Spleen (tissue), 11 donors: ENCODE results near the gene COL1A1. TPM values are rescaled to one million over a fixed set of nuclear protein-coding genes. Genes with fewer than 3 reads are reported as not detected.

Experiments used
- DNase-seq: peaks from one replicate; pipeline ENCODE4 v3.0.0-alpha.2; 2020
- H3K27ac ChIP-seq, 8 donors: fragments of 200-600 bp; sonication (generic) in 7 of 8; 1 replicate in 4 of 8; 2 replicates in 4 of 8; pipeline versions ENCODE4 v1.5.0 to v1.8.0; 2016 to 2021; ENCODE audit warnings: inconsistent platforms in 4 of 8, mild to moderate bottlenecking in 4 of 8, moderate library complexity in 1 of 8
- H3K27me3 ChIP-seq, 7 donors: fragments of 200-600 bp; sonication (generic) in 6 of 7; replicated peaks in 1 of 7; 1 replicate in 4 of 7; 2 replicates in 3 of 7; pipeline versions ENCODE4 v1.5.0 to v1.8.0; 2016 to 2021; ENCODE audit warnings: inconsistent platforms in 3 of 7, mild to moderate bottlenecking in 1 of 7
- H3K36me3 ChIP-seq, 6 donors: fragments of 200-600 bp; sonication (generic) in 5 of 6; 1 replicate in 4 of 6; 2 replicates in 2 of 6; pipeline versions ENCODE4 v1.5.0 to v1.8.0; 2016 to 2021; ENCODE audit warnings: inconsistent platforms in 2 of 6
- H3K4me1 ChIP-seq, 6 donors: fragments of 200-600 bp; sonication (generic) in 5 of 6; 1 replicate in 3 of 6; 2 replicates in 3 of 6; pipeline versions ENCODE4 v1.5.0 to v1.8.0; 2016 to 2021; ENCODE audit warnings: inconsistent platforms in 3 of 6
- H3K4me3 ChIP-seq, 8 donors: fragments of 200-600 bp; sonication (generic) in 7 of 8; 1 replicate in 4 of 8; 2 replicates in 4 of 8; pipeline versions ENCODE4 v1.5.0 to v1.8.0; 2016 to 2021; ENCODE audit warnings: inconsistent platforms in 4 of 8, mild to moderate bottlenecking in 4 of 8, moderate library complexity in 2 of 8
- H3K9me3 ChIP-seq, 8 donors: fragments of 200-600 bp; sonication (generic) in 7 of 8; 1 replicate in 4 of 8; 2 replicates in 4 of 8; pipeline versions ENCODE4 v1.5.0 to v1.8.0; 2016 to 2021; ENCODE audit warnings: inconsistent platforms in 4 of 8
- CTCF ChIP-seq, 11 experiments: fragments of 200-600 bp in 7 of 11; fragments of 450-650 bp in 4 of 11; sonication (generic) in 4 of 11; IDR thresholded peaks in 8 of 11; conservative IDR thresholded peaks in 3 of 11; 1 replicate in 7 of 11; 2 replicates in 4 of 11; pipeline versions ENCODE4 v1.4.0 to v1.8.0; 2016 to 2021; ENCODE audit warnings: antibody characterized with exemption in 11 of 11, inconsistent platforms in 4 of 11, mild to moderate bottlenecking in 1 of 11
- POLR2A ChIP-seq, 3 donors: fragments of 450-650 bp; IDR thresholded peaks; one replicate each; pipeline ENCODE4 v1.5.1; 2017; ENCODE audit warnings: antibody characterized with exemption in 3 of 3, mild to moderate bottlenecking in 1 of 3
- POLR2AphosphoS5 ChIP-seq, 3 donors: sonication (generic); formaldehyde crosslinking; IDR thresholded peaks; one replicate each; pipeline ENCODE4 v1.5.1; 2017; ENCODE audit warnings: antibody characterized with exemption in 3 of 3
- WGBS, 5 donors: extraction: QIAGEN DNeasy Blood & Tissue Kit in 3 of 5; methylation state at CpG; one replicate each; pipeline versions ENCODE4 v1.1.5 to v1.1.7; 2013 to 2018; 5-methylcytosine and 5-hydroxymethylcytosine counted together
- intact Hi-C: fragments of 100-400 bp; cut with DNase I; formaldehyde crosslinking; loops from one replicate; pipeline ENCODE4 v1.15.0; 2023; ENCODE audit warnings: low total_unique reads
- polyA plus RNA-seq, 3 donors: library from polyadenylated mRNA; stranded (reverse); fragments of 200-250 nt; gene quantifications; one replicate each; pipeline ENCODE4 v1.2.1, GENCODE V29; 2013
- total RNA-seq, 7 donors: library from RNA; depleted of rRNA in 3 of 7; stranded (reverse); fragments of >200 nt in 3 of 7; fragmentation: NEBNext Ultra II Directional in 4 of 7; extraction: Animal tissue kit (Norgen Biotek cat#: 25700) in 4 of 7; gene quantifications; one replicate each; pipeline versions ENCODE4 v1.1.0 to v1.2.1, GENCODE V29; 2016 to 2021
- donor health status: healthy with polysubstance abuse.
- donor health status: DM: no; HTN: no; CAD: no; lungs with moderate emphysema.
- donor health status: DM: no; HTN: no; CAD: no.
- donor health status: Bipolar disorder and iron deficiency.
- donor health status: healthy.
- donor health status: DM: no; HTN: no; CAD: no.
- donor health status: DM: yes; HTN: yes; CAD: no.

Gene COL1A1
- total and polyA plus RNA-seq, 10 donors, result 7.1 to 458 (median 46.9) TPM

DNA sequence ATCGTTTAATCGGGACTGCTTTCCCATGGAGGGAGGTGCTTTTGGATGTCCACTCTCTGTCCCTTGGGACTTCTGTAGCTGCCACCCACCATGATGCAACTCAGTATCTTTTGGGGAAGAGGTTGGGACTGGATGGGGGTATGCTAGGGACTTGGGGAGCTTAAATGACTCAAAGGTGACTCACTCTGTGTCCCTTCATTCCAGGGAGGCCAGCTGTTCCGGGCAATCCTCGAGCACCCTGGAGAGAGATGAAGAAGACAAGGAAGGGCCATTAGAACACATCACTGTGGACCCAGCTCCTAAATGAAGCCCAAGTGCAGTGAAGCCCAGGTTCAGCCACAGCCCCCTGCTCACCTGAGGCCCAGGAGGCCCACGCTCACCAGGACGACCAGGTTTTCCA lies 4.6 kb downstream of the COL1A1 start:
- intact Hi-C loops, result no loop called here
- H3K27me3 ChIP-seq, result peaks cover 0 to 45% (median 25%) of the 10 kb centered on the region in 7 donors
- WGBS, 5 donors, result 77 to 95% (median 83%) methylated on average over 4 to 6 of the region's 6 CpGs
- H3K27ac ChIP-seq, result peak overlapping the region in 1 of 8 donors; percentile 13
- no peak overlapping the region for H3K4me3 ChIP-seq
- no peak for DNase-seq
- H3K36me3 ChIP-seq, result peaks cover 0 to 63% (median 1%) of the 10 kb centered on the region in 6 donors
- no peaks in the 10 kb centered on the region for H3K9me3 ChIP-seq
- TF ChIP-seq CTCF (IDR thresholded peaks at IDR 0.05 in 8 of 11, conservative IDR thresholded peaks at IDR 0.05 in 3 of 11), result no peak
- no peak for TF ChIP-seq POLR2A (IDR thresholded peaks at IDR 0.05)
- TF ChIP-seq POLR2AphosphoS5 (IDR thresholded peaks at IDR 0.05), result no peak
- H3K4me1 ChIP-seq, result peaks cover 0 to 52% (median 26%) of the 10 kb centered on the region in 6 donors

DNA sequence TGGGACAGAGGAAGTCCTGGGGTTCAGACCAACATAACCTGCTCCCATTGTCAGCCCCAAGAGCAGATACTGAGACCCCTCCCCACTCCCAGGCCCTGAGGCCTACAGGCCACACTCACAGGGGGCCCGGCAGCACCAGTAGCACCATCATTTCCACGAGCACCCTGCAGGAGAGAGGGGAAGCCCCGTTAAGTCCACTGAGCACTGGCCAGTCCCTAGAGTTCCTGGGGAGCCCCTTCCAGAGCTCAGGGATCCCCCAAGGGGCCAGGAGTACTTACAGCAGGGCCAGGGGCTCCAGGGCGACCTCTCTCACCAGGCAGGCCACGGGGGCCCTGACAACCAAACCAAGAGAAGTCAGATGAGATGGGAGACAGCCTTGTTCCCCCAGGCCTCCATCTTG lies 5.4 kb downstream of the COL1A1 start:
- Histone ChIP-seq H3K4me1 (peaks cover 0 to 45% (median 22%) of the 10 kb centered on the region in 6 donors), H3K27ac (peak overlapping the region in 1 of 8 donors; percentile 13), H3K9me3 (no peaks in the 10 kb centered on the region), H3K36me3 (peaks cover 0 to 71% (median 2%) of the 10 kb centered on the region in 6 donors), H3K4me3 (no peak overlapping the region), H3K27me3 (peaks cover 0 to 37% (median 17%) of the 10 kb centered on the region in 7 donors)
- no peak for TF ChIP-seq CTCF (IDR thresholded peaks at IDR 0.05 in 8 of 11, conservative IDR thresholded peaks at IDR 0.05 in 3 of 11)
- TF ChIP-seq POLR2AphosphoS5 (IDR thresholded peaks at IDR 0.05), result no peak
- no peak for TF ChIP-seq POLR2A (IDR thresholded peaks at IDR 0.05)
- no peak for DNase-seq
- 57 to 79% (median 62%) methylated on average over 1 to 5 of the region's 5 CpGs for WGBS, 5 donors
- intact Hi-C loops, result no loop called here

- Histone ChIP-seq H3K36me3 (peaks cover 0 to 79% (median 2%) of the 10 kb centered on the region in 6 donors), H3K9me3 (no peaks in the 10 kb centered on the region), H3K4me3 (no peak overlapping the region), H3K27me3 (peaks cover 0 to 29% (median 12%) of the 10 kb centered on the region in 7 donors), H3K4me1 (peaks cover 0 to 37% (median 14%) of the 10 kb centered on the region in 6 donors), H3K27ac (no peak overlapping the region)
- TF ChIP-seq CTCF (IDR thresholded peaks at IDR 0.05 in 8 of 11, conservative IDR thresholded peaks at IDR 0.05 in 3 of 11), result no peak
- TF ChIP-seq POLR2A (IDR thresholded peaks at IDR 0.05), result no peak
- no peak for TF ChIP-seq POLR2AphosphoS5 (IDR thresholded peaks at IDR 0.05)
- WGBS, 5 donors, result 78 to 87% (median 85%) methylated on average over 13 to 17 of the region's 17 CpGs
- no peak for DNase-seq
- intact Hi-C loops, result no loop called here
Measured at GRCh38 chr17:50194934-50195865, 6.2 kb downstream of the COL1A1 start.
